GM13977 (cell line): ENCODE results near the gene RARB.

Experiments
- DNase-seq: peaks from one replicate; pipeline ENCODE4 v3.0.0; 2012; ENCODE audit warnings: low spot score
- CTCF ChIP-seq: IDR thresholded peaks from 2 replicates; pipeline ENCODE4 v1.5.1; 2012; ENCODE audit warnings: mild to moderate bottlenecking, control low read depth; ENCODE audit not compliant: insufficient read depth; ENCODE audit errors: extremely low read depth, missing control alignments
- in situ Hi-C: fragments of 300-500 bp; cut with MboI; formaldehyde crosslinking; loops from one replicate; pipeline ENCODE4 v1.12.0; 2022; ENCODE audit warnings: low sequenced_read_pairs, low pct_unique_long_range_greater_than_20kb, mixed read lengths, inconsistent platforms; ENCODE audit not compliant: unreplicated experiment

The RARB gene

GRCh38 chr3:25427942-25428788 is at the start of gene RARB:
Gene RARB (plus strand): TSS chr3:25428263. CDS start chr3:25428732, 469 bp downstream.
- in situ Hi-C loops, result no loop called here
- no peak for DNase-seq
- TF ChIP-seq CTCF, result no peak

GRCh38 chr3:25378786-25379311 is 49.2 kb upstream of the RARB start:
- in situ Hi-C loops, result no loop called here
- no peak for DNase-seq
- TF ChIP-seq CTCF, result no peak

DNA sequence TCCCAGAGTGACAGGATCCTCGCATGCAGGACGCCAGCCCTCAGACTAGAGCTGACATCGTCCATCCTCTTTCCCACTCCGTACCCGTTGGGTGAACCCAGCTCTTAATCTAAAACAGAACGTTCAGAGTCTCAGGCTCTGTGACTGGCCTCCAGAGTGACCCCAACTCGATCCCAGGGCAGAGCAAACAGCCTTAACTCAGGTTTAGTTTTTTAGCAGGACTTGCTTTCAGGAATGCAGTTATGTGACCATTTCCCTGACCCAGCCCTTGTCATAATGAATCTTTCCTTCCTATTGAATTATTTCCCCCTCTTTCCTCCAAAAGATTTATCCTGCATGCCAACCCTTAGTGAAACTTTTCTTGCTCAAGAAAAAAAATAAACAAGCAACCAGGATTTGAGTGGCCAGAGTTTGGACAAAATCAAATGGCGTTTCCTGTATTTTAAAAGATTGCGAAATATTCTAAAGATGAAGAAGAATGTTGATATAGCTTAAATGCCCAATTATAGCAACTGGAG is 47.8 kb upstream of the RARB start:
- TF ChIP-seq CTCF, result no peak
- no peak for DNase-seq
- in situ Hi-C loops, result no loop called here

- in situ Hi-C loops, result no loop called here
- DNase-seq, result no peak
- no peak for TF ChIP-seq CTCF
Measured at GRCh38 chr3:25381083-25381482, 47.0 kb upstream of the RARB start.

DNA sequence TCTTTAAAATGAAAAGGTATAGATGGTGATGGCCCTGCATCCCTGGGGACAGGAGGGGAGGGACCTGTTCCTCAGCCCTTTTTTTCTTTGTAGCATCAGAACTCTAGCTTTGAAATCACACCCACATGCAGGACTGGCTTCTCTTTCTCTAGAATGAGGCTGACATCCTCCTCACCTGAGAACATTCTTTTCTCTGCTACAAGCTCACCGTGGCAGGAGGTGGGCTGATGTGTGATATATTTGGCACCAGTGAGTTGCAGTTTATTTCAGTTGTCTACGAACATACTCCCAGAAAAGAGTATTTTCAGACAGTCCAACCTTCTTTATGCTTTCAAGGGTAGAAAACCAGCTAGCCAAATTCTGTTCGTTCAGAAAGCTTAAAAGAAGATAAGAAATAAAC is 43.6 kb upstream of the RARB start:
- DNase-seq, result no peak
- TF ChIP-seq CTCF, result no peak
- in situ Hi-C loops, result no loop called here

DNA sequence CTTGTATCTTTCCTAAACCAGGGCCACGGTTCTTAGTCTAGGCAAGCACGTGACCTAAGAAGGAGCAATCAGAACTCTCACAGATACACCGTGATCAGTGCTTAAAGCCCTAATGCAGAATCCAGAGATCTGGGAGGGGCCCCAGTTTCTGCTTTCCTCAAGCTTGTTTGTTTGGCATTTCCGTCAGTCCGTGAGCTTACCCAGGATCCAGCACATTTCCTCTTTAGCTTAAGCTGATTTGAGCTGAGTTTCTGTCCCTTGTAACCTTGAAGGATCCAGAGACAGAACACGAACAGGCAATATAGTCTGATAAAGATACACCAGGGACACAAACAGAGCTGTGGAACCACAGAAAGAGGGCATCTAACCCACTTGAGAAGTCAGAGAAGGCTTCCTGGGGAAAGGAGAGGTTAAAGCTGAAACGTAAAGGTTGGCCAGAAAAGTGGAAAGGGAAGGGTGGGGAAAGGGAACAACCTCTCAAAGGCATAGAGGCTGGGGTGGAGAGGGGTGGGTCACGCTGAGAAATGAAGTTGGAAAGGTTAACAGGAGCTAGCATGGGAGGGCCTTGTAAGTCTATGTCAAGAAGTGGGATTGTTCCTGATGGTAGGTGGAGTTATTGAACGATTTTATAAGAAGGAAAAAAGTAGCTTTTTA is 42.1 kb upstream of the RARB start:
- DNase-seq, result no peak
- in situ Hi-C loops, result no loop called here
- TF ChIP-seq CTCF, result no peak
